Common myeloid progenitor, CD34-positive (primary cell): ENCODE results near the gene FOXM1.

Experiments used
- CTCF ChIA-PET: fragments of 350-600 bp; sonication (Branson Sonifier 250); formaldehyde crosslinking; loops from one replicate; lab custom pipeline; 2021; ENCODE audit warnings: antibody characterized with exemption; lab: Charles Lee
- POLR2A ChIA-PET: fragments of 350-600 bp; sonication (Branson Sonifier 250); formaldehyde crosslinking; loops from one replicate; lab custom pipeline; 2021; ENCODE audit warnings: antibody characterized with exemption; lab: Charles Lee
- DNase-seq, 3 donors: peaks; one replicate each; pipeline versions ENCODE4 v3.0.0 to v3.0.0-alpha.2; 2013
- H3K27ac ChIP-seq, 2 experiments: 1 replicate in 1 of 2; 2 replicates in 1 of 2; pipeline ENCODE4 v1.7.0; 2013; ENCODE audit warnings: inconsistent platforms in 2 of 2, low read length in 2 of 2, mild to moderate bottlenecking in 2 of 2, low read depth in 1 of 2, moderate library complexity in 1 of 2; ENCODE audit not compliant: severe bottlenecking in 2 of 2, insufficient read depth in 1 of 2, poor library complexity in 1 of 2
- H3K27me3 ChIP-seq, 5 experiments: replicated peaks in 2 of 5; 1 replicate in 3 of 5; 2 replicates in 2 of 5; pipeline versions ENCODE4 v1.6.1 to v1.7.0; 2013; ENCODE audit warnings: low read length in 4 of 5, mild to moderate bottlenecking in 2 of 5, moderate library complexity in 2 of 5, inconsistent platforms in 1 of 5; ENCODE audit not compliant: insufficient read depth in 5 of 5, control insufficient read depth in 4 of 5
- H3K36me3 ChIP-seq, 4 experiments: 1 replicate in 2 of 4; 2 replicates in 2 of 4; pipeline versions ENCODE4 v1.6.1 to v1.7.0; 2013; ENCODE audit warnings: low read length in 3 of 4, control low read depth in 1 of 4, mild to moderate bottlenecking in 1 of 4; ENCODE audit not compliant: control insufficient read depth in 4 of 4, insufficient read depth in 4 of 4
- H3K4me1 ChIP-seq, 4 experiments: 1 replicate in 3 of 4; 2 replicates in 1 of 4; pipeline versions ENCODE4 v1.6.1 to v1.7.1; 2013; ENCODE audit warnings: low read length in 3 of 4, mild to moderate bottlenecking in 3 of 4, control low read depth in 1 of 4, inconsistent platforms in 1 of 4, moderate library complexity in 1 of 4; ENCODE audit not compliant: control insufficient read depth in 4 of 4, insufficient read depth in 4 of 4; ENCODE audit errors: control extremely low read depth in 1 of 4
- H3K4me3 ChIP-seq, 7 experiments: 1 replicate in 4 of 7; 2 replicates in 3 of 7; pipeline versions ENCODE4 v1.5.1 to v1.7.0; 2013; ENCODE audit warnings: mild to moderate bottlenecking in 7 of 7, low read length in 6 of 7, moderate library complexity in 6 of 7, inconsistent platforms in 2 of 7, low read depth in 2 of 7, control low read depth in 1 of 7; ENCODE audit not compliant: insufficient read depth in 4 of 7, control insufficient read depth in 1 of 7; ENCODE audit errors: extremely low read depth in 1 of 7
- H3K9me3 ChIP-seq, 5 experiments: 1 replicate in 4 of 5; 2 replicates in 1 of 5; pipeline versions ENCODE4 v1.6.1 to v1.7.1; 2013; ENCODE audit warnings: low read length in 4 of 5, mild to moderate bottlenecking in 2 of 5, inconsistent platforms in 1 of 5, low read depth in 1 of 5, moderate library complexity in 1 of 5; ENCODE audit not compliant: control insufficient read depth in 4 of 5, insufficient read depth in 2 of 5; ENCODE audit errors: control extremely low read depth in 1 of 5
- WGBS: methylation state at CpG from one replicate; pipeline ENCODE4 v1.1.5; 2013; ENCODE audit not compliant: insufficient coverage; 5-methylcytosine and 5-hydroxymethylcytosine counted together

The FOXM1 gene

DNA sequence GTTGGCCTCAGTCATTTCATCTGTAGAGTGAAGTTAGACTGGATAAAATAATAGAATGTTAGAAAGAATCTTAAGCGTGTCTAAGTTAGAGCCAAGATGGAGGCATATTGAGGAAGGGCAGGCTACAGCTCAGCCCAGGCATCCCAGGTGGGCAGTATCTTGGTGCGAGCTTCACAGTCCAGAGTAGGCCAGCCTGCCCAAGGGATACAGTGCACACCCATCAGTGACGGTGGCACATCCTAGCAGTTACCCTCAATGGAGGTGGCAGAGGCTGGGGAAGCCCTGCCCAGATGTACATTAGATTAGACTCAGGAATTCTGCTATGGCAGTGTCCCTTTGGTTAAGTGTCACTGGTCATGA, 35.2 kb upstream of the FOXM1 start:
- H3K9me3 ChIP-seq = no peaks in the 10 kb centered on the region
- no peak overlapping the region for H3K4me3 ChIP-seq
- H3K27ac ChIP-seq = no peak overlapping the region
- H3K4me1 ChIP-seq = no peaks in the 10 kb centered on the region
- ChIA-PET CTCF (interaction anchor here (0.5 to 0.6 kb wide), 2 partner anchors 17 to 42 kb away, joined by 3 read pairs; no protein-coding TSS in a partner anchor), POLR2A (interaction anchor here (0.6 kb wide), 1 partner anchor 16 kb away, joined by 8 read pairs; no protein-coding TSS in a partner anchor)
- no peak for DNase-seq
- H3K27me3 ChIP-seq = no peaks in the 10 kb centered on the region
- peaks cover 0 to 4% (median 0%) of the 10 kb centered on the region in 4 experiments for H3K36me3 ChIP-seq
- WGBS = 91% methylated on average over 3 of the region's 3 CpGs

DNA sequence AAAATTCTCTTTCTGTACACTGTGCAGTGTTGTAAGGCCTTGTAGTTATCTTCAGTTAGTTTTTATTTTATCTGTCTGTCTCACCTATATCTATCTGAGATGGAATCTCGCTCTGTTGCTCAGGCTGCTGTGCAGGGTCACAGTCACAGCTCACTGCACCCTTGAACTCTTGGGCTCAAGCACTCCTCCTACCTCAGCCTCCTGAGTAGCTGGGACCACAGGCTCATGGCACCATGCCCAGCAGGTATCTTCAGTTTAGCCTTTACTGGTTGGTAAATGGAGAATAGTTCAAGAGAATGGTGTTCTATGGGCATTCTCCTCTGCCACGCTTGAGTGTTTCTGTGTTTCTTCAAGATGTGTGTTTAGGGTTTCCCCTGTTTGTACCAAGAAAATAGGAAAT, 27.3 kb upstream of the FOXM1 start:
- Histone ChIP-seq H3K27me3 (no peaks in the 10 kb centered on the region), H3K36me3 (no peaks in the 10 kb centered on the region), H3K27ac (no peak overlapping the region), H3K9me3 (no peaks in the 10 kb centered on the region), H3K4me3 (no peak overlapping the region), H3K4me1 (no peaks in the 10 kb centered on the region)
- 73% methylated on average over 2 of the region's 2 CpGs for WGBS
- DNase-seq = no peak
- CTCF ChIA-PET = no interaction called here
- POLR2A ChIA-PET = no interaction called here

- 93% methylated on average over 1 of the region's 4 CpGs for WGBS
- no peaks in the 10 kb centered on the region for H3K27me3 ChIP-seq
- no peaks in the 10 kb centered on the region for H3K36me3 ChIP-seq
- no peaks in the 10 kb centered on the region for H3K4me1 ChIP-seq
- H3K9me3 ChIP-seq = no peaks in the 10 kb centered on the region
- no peak overlapping the region for H3K27ac ChIP-seq
- peak in 1 of 3 donors; percentile 30 for DNase-seq
- no peak overlapping the region for H3K4me3 ChIP-seq
- ChIA-PET POLR2A (no interaction called here), CTCF (no interaction called here)
Measured at GRCh38 chr12:2902272-2902880, 25.4 kb upstream of the FOXM1 start.

DNA sequence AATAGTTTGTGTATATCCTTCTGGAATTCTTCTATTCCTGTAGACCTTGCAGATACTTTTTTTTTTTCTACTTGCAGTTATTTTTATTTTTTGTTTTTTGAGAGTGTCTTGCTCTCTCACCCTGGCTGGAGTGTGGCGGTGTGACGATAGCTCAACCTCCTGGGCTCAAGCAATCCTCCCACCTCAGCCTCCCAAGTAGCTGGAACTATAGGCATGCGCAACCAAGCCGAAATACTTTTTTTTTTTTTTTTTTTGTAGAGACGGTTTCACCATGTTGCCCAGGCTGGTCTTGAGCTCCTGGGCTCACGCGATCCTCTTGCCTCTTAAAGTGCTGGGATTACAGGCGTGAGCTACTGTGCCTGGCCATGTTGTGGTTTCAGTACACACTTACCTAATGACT, 23.7 kb upstream of the FOXM1 start:
- no peak overlapping the region for H3K4me3 ChIP-seq
- POLR2A ChIA-PET = no interaction called here

DNA sequence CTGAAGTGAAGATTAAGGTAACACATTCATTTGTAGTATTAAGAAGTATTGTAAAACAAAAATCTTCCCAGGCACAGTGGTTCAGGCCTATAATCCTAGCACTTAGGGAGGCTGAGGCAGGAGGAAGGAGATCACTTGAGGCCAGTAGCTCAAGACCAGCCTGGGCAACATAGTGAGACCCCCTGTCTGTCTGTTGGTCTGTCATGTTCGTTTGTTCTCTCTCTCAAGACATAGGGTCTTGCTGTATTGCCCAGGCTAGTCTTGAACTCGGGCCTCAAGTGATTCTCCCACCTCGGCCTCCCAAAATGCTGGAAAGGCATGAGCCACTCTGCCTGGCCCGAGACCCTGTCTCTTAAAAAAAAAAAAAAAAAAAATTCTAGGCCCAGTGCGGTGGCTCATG, 20.4 kb upstream of the FOXM1 start:
- CTCF ChIA-PET = no interaction called here
- POLR2A ChIA-PET = no interaction called here
- Histone ChIP-seq H3K27ac (no peak overlapping the region), H3K4me3 (no peak overlapping the region), H3K36me3 (no peaks in the 10 kb centered on the region), H3K9me3 (no peaks in the 10 kb centered on the region), H3K4me1 (no peaks in the 10 kb centered on the region), H3K27me3 (no peaks in the 10 kb centered on the region)
- no peak for DNase-seq
- WGBS = 100% methylated on average over 4 of the region's 5 CpGs

More for the DNA sequence above, 23.7 kb upstream of the FOXM1 start:
- H3K4me1 ChIP-seq = no peaks in the 10 kb centered on the region
- H3K36me3 ChIP-seq = no peaks in the 10 kb centered on the region
- no peak overlapping the region for H3K27ac ChIP-seq
- no peak for DNase-seq
- H3K27me3 ChIP-seq = no peaks in the 10 kb centered on the region
- H3K9me3 ChIP-seq = no peaks in the 10 kb centered on the region
- 93% methylated on average over 7 of the region's 8 CpGs for WGBS
- CTCF ChIA-PET = interaction anchor here (0.6 kb wide), 1 partner anchor 49 kb away, joined by 3 read pairs; no protein-coding TSS in a partner anchor

GRCh38 chr12:2895511-2895910, 18.5 kb upstream of the FOXM1 start:
- H3K4me3 ChIP-seq = no peak overlapping the region
- no peak for DNase-seq
- peaks cover 0 to 6% (median 5%) of the 10 kb centered on the region in 4 experiments for H3K4me1 ChIP-seq
- no peaks in the 10 kb centered on the region for H3K9me3 ChIP-seq
- ChIA-PET POLR2A (no interaction called here), CTCF (no interaction called here)
- no peaks in the 10 kb centered on the region for H3K36me3 ChIP-seq
- no CpG with 5 or more reads among the region's 2 CpGs for WGBS
- no peak overlapping the region for H3K27ac ChIP-seq
- H3K27me3 ChIP-seq = no peaks in the 10 kb centered on the region

DNA sequence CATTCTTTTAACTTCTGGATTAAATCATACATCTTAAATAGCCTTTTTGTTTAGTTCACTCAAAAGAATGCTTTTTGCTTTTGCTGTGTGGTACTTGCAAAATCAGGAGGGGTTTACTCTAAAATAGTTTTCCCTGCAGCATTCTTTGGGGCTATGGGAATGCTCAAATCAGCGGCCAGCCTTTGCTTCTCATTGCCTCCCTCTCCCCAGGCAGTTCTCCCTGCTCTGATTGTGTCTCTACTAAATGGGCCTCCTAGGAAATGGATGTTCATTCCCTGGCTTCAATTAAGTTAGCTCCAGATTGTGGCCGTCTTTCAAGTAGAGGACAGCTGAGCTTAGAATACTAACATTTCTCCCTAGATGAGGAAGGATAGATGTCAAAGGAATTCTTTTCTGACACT, 18.1 kb upstream of the FOXM1 start:
- Histone ChIP-seq H3K36me3 (no peaks in the 10 kb centered on the region), H3K4me3 (no peak overlapping the region), H3K4me1 (peaks cover 0 to 10% (median 9%) of the 10 kb centered on the region in 4 experiments), H3K9me3 (no peaks in the 10 kb centered on the region), H3K27ac (no peak overlapping the region), H3K27me3 (no peaks in the 10 kb centered on the region)
- WGBS = 83% methylated on average over 1 of the region's 2 CpGs
- DNase-seq = no peak
- ChIA-PET POLR2A (no interaction called here), CTCF (no interaction called here)
